Esophagus muscularis mucosa (tissue), 4 donors: ENCODE data around the gene CTXN1. TPM values are rescaled to one million over a fixed set of nuclear protein-coding genes. Genes with fewer than 3 reads are reported as not detected.

ENCODE experiments used
- DNase-seq: peaks from one replicate; pipeline ENCODE4 v3.0.0-alpha.2; 2017; ENCODE audit errors: extremely low spot score
- H3K27ac ChIP-seq, 4 donors: fragments of 200-600 bp; sonication (generic); replicated peaks in 1 of 4; 1 replicate in 3 of 4; 2 replicates in 1 of 4; pipeline ENCODE4 v1.5.1; 2016 to 2019; ENCODE audit warnings: mild to moderate bottlenecking in 1 of 4
- H3K27me3 ChIP-seq, 4 donors: fragments of 200-600 bp; sonication (generic); one replicate each; pipeline versions ENCODE4 v1.5.1 to v1.6.0; 2016 to 2019
- H3K36me3 ChIP-seq, 4 donors: fragments of 200-600 bp; sonication (generic); one replicate each; pipeline ENCODE4 v1.5.1; 2016 to 2019
- H3K4me1 ChIP-seq, 4 donors: fragments of 200-600 bp; sonication (generic); one replicate each; pipeline ENCODE4 v1.5.1; 2016 to 2019
- H3K4me3 ChIP-seq, 4 donors: fragments of 200-600 bp; sonication (generic); 1 replicate in 2 of 4; 2 replicates in 2 of 4; pipeline ENCODE4 v1.5.1; 2016 to 2019; ENCODE audit warnings: mild to moderate bottlenecking in 4 of 4, moderate library complexity in 1 of 4
- H3K9me3 ChIP-seq, 4 donors: fragments of 200-600 bp; sonication (generic); 1 replicate in 3 of 4; 2 replicates in 1 of 4; pipeline ENCODE4 v1.5.1; 2016 to 2019
- CTCF ChIP-seq, 3 experiments: fragments of 200-600 bp in 2 of 3; fragments of 450-650 bp in 1 of 3; sonication (generic) in 2 of 3; IDR thresholded peaks; one replicate each; pipeline ENCODE4 v1.5.1; 2017 to 2019; ENCODE audit warnings: antibody characterized with exemption in 3 of 3, mild to moderate bottlenecking in 2 of 3, moderate library complexity in 1 of 3
- EP300 ChIP-seq: sonication (generic); formaldehyde crosslinking; IDR thresholded peaks from one replicate; pipeline ENCODE4 v1.6.1; 2017; ENCODE audit warnings: antibody characterized with exemption
- POLR2A ChIP-seq: fragments of 450-650 bp; IDR thresholded peaks from one replicate; pipeline ENCODE4 v1.6.1; 2017; ENCODE audit warnings: antibody characterized with exemption, moderate library complexity, mild to moderate bottlenecking, low read depth
- POLR2AphosphoS5 ChIP-seq, 2 donors: sonication (generic); formaldehyde crosslinking; IDR thresholded peaks; one replicate each; pipeline ENCODE4 v1.6.1; 2017; ENCODE audit warnings: antibody characterized with exemption in 2 of 2
- WGBS: methylation state at CpG from one replicate; pipeline ENCODE4 v1.1.5; 2018; 5-methylcytosine and 5-hydroxymethylcytosine counted together
- intact Hi-C: fragments of 100-400 bp; cut with DNase I; formaldehyde crosslinking; loops from one replicate; pipeline ENCODE4 v1.15.1; 2023
- total RNA-seq, 4 donors: library from RNA; depleted of rRNA; stranded (reverse); fragments of >200 nt; gene quantifications; one replicate each; pipeline versions ENCODE4 v1.1.0 to v1.2.1, GENCODE V29; 2016

CTXN1 gene
- total RNA-seq, 4 donors from 2014 or later = 28.7 to 59.4 (median 49.2) TPM

GRCh38 chr19:7908742-7909461, 17.0 kb downstream of the CTXN1 start:
- no peak overlapping the region for H3K27ac ChIP-seq
- H3K4me1 ChIP-seq = peaks cover 31 to 54% (median 42%) of the 10 kb centered on the region in 4 donors
- H3K36me3 ChIP-seq = peaks cover 49 to 81% (median 67%) of the 10 kb centered on the region in 4 donors
- no peak overlapping the region for H3K4me3 ChIP-seq
- TF ChIP-seq POLR2A (no peak), POLR2AphosphoS5 (IDR thresholded peaks at IDR 0.05) (no peak), EP300 (no peak), CTCF (IDR thresholded peaks at IDR 0.05) (no peak)
- intact Hi-C loops = no loop called here
- 97% methylated on average over 7 of the region's 19 CpGs for WGBS
- no peaks in the 10 kb centered on the region for H3K27me3 ChIP-seq
- no peak for DNase-seq
- no peaks in the 10 kb centered on the region for H3K9me3 ChIP-seq

- no peak for DNase-seq
- TF ChIP-seq EP300 = no peak
- H3K36me3 ChIP-seq = peaks cover 49 to 77% (median 64%) of the 10 kb centered on the region in 4 donors
- H3K4me1 ChIP-seq = peaks cover 31 to 54% (median 43%) of the 10 kb centered on the region in 4 donors
- intact Hi-C loops = no loop called here
- no peaks in the 10 kb centered on the region for H3K9me3 ChIP-seq
- no peak overlapping the region for H3K27ac ChIP-seq
- WGBS = 83% methylated on average over 13 of the region's 14 CpGs
- H3K4me3 ChIP-seq = no peak overlapping the region
- no peaks in the 10 kb centered on the region for H3K27me3 ChIP-seq
These were observed 17.7 kb downstream of the CTXN1 start for GRCh38 chr19:7908078-7908699.

DNA sequence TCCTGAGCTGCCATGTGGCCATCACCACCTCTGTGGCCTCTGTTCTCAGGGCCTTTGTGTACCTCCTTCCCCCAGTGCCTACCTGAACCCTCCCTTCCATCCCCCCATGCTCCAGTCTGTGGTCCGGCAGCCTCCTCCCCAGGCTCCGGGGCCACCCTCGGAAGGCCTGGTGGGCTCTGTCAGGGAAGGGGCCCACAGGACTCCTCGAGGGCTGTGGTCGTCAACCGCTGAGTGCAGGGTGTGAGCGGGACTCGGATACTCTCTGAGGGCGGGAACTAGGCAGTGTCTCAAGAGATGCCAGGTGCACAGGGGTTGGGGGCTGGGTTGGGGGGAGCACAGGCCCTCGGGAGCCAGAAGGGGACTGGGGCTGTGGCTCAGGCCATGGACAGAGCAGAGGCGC, 18.4 kb downstream of the CTXN1 start:
- intact Hi-C loops = no loop called here
- Histone ChIP-seq H3K27ac (no peak overlapping the region), H3K4me3 (no peak overlapping the region), H3K36me3 (peaks cover 45 to 70% (median 58%) of the 10 kb centered on the region in 4 donors), H3K9me3 (no peaks in the 10 kb centered on the region), H3K4me1 (peaks cover 36 to 60% (median 50%) of the 10 kb centered on the region in 4 donors), H3K27me3 (no peaks in the 10 kb centered on the region)
- 91% methylated on average over 6 of the region's 11 CpGs for WGBS
- TF ChIP-seq CTCF (IDR thresholded peaks at IDR 0.05) (no peak), EP300 (no peak), POLR2A (no peak), POLR2AphosphoS5 (IDR thresholded peaks at IDR 0.05) (no peak)
- DNase-seq = no peak

DNA sequence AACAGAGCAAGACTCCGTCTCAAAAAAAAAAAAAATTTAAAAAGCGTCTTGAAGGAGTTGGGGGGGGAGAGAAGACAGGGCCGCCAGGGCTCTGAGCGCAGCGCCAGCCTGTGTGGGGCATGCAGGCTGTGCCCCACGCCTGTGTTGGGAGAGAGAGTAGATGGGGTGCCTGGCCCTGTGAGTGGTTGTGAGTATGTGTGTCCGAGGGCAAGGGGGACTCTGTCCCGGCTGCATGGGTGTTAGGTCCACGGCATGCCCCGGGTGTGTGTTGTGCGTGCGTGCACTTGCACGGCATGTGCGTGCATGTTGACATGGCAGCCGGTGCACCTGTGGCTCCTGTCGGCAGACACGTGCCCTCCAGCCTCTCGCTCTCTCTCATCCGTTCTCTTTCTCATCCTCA, 18.8 kb downstream of the CTXN1 start:
- Histone ChIP-seq H3K27ac (no peak overlapping the region), H3K27me3 (no peaks in the 10 kb centered on the region), H3K4me1 (peaks cover 37 to 61% (median 51%) of the 10 kb centered on the region in 4 donors), H3K9me3 (no peaks in the 10 kb centered on the region), H3K4me3 (no peak overlapping the region), H3K36me3 (peaks cover 40 to 66% (median 54%) of the 10 kb centered on the region in 4 donors)
- no peak for DNase-seq
- intact Hi-C loops = no loop called here
- 91% methylated on average over 19 of the region's 19 CpGs for WGBS
- TF ChIP-seq POLR2A (no peak), POLR2AphosphoS5 (IDR thresholded peaks at IDR 0.05) (no peak), CTCF (IDR thresholded peaks at IDR 0.05) (no peak), EP300 (no peak)

- TF ChIP-seq POLR2A (no peak), CTCF (IDR thresholded peaks at IDR 0.05) (no peak), POLR2AphosphoS5 (IDR thresholded peaks at IDR 0.05) (no peak), EP300 (no peak)
- no peaks in the 10 kb centered on the region for H3K9me3 ChIP-seq
- intact Hi-C loops = no loop called here
- H3K4me1 ChIP-seq = peaks cover 37 to 61% (median 51%) of the 10 kb centered on the region in 4 donors
- 88% methylated on average over 10 of the region's 10 CpGs for WGBS
- H3K36me3 ChIP-seq = peaks cover 28 to 53% (median 42%) of the 10 kb centered on the region in 4 donors
- no peak for DNase-seq
- no peak overlapping the region for H3K4me3 ChIP-seq
- H3K27me3 ChIP-seq = no peaks in the 10 kb centered on the region
- no peak overlapping the region for H3K27ac ChIP-seq
These were observed 20.1 kb downstream of the CTXN1 start for GRCh38 chr19:7905859-7906258.
